ENCODE results near the gene LRRC28. TPM values are rescaled to one million over a fixed set of nuclear protein-coding genes. Genes with fewer than 3 reads are reported as not detected.

Gene LRRC28
- total and polyA plus RNA-seq, 2 of the 4 experiments (the other 2 are of a cell fraction): 12.7 to 21.1 TPM

- H3K27ac ChIP-seq (ENCODE audit: insufficient read depth, low read length): no peak overlapping the region
- no peaks in the 10 kb centered on the region; the same call in 1 of the 2 replicates for H3K9me3 ChIP-seq (ENCODE audit: control insufficient read depth, insufficient read depth, low read length)
- dilution Hi-C loops (cut with HindIII; ENCODE audit: low sequenced_read_pairs, unreplicated experiment) (no loop called here), in situ Hi-C loops (cut with MboI; ENCODE audit: low sequenced_read_pairs) (no loop called here), intact Hi-C loops (cut with micrococcal nuclease) (no loop called here)
- no peaks in the 10 kb centered on the region for H3K79me1 ChIP-seq (ENCODE audit: low read depth in 1 of 2, low read length in 2 of 2)
- H2AK5ac ChIP-seq (ENCODE audit: low read depth, low read length): no peak overlapping the region
- no peak overlapping the region for H2AK9ac ChIP-seq (replicated peaks; ENCODE audit: low read depth, low read length, poor library complexity)
- H4K20me1 ChIP-seq (ENCODE audit: insufficient read depth, low read length): no peaks in the 10 kb centered on the region
- H3K56ac ChIP-seq (ENCODE audit: extremely low read depth, insufficient read depth, low read length): no peak overlapping the region
- no peak overlapping the region for H3K4me3 ChIP-seq (ENCODE audit: insufficient read depth, low read depth, low read length)
- no peak overlapping the region for H3K4me2 ChIP-seq (ENCODE audit: low read depth, low read length)
- H3K27me3 ChIP-seq (ENCODE audit: control insufficient read depth, insufficient read depth, low read length): no peaks in the 10 kb centered on the region
- H2BK5ac ChIP-seq (ENCODE audit: low read depth, low read length, poor library complexity, severe bottlenecking): no peak overlapping the region
- H2BK15ac ChIP-seq (ENCODE audit: low read depth, low read length): no peak overlapping the region
- no peak for ATAC-seq (ENCODE audit: low read depth)
- no peak for DNase-seq
- no peak overlapping the region; the same call in 1 of the 2 replicates for H4K5ac ChIP-seq (ENCODE audit: low read depth, low read length)
- H3K9ac ChIP-seq (ENCODE audit: low read depth, low read length): no peak overlapping the region
- no peak overlapping the region for H4K8ac ChIP-seq (ENCODE audit: low read depth in 2 of 2, low read length in 2 of 2)
- no peak overlapping the region for H2AFZ ChIP-seq (replicated peaks; ENCODE audit: low read length, poor library complexity)
- ChIA-PET CTCF (no interaction called here), POLR2A (ENCODE audit: unreplicated experiment) (no interaction called here)
- H3K23ac ChIP-seq (ENCODE audit: low read depth, low read length): no peak overlapping the region
- H3K18ac ChIP-seq (ENCODE audit: low read depth, low read length): no peak overlapping the region
- no peaks in the 10 kb centered on the region for H3K36me3 ChIP-seq (ENCODE audit: control insufficient read depth, insufficient read depth, low read length)
- no TSS peak for BruUV-seq (replicated peaks)
- H3K9me1 ChIP-seq (ENCODE audit: insufficient read depth, low read length): no peaks in the 10 kb centered on the region
- H3K4ac ChIP-seq (ENCODE audit: low read depth, low read length): no peak overlapping the region
- H3K4me1 ChIP-seq (ENCODE audit: control insufficient read depth, insufficient read depth, low read length): peaks cover 4% of the 10 kb centered on the region; the same call in 1 of the 2 replicates
- H4K91ac ChIP-seq (ENCODE audit: insufficient read depth, low read depth, low read length): no peak overlapping the region
- H2BK120ac ChIP-seq (ENCODE audit: low read depth, low read length): no peak overlapping the region
- WGBS, 2 experiments (ENCODE audit: extremely low coverage in 2 of 2, insufficient read length in 1 of 2): no CpG with 5 or more reads among the region's 1 CpG
- TF ChIP-seq RFX5 (IDR thresholded peaks at IDR 0.05; ENCODE audit: low read depth, low read length) (no peak), CHD1 (IDR thresholded peaks at IDR 0.05; ENCODE audit: low read depth, low read length) (no peak), RCOR1 (IDR thresholded peaks at IDR 0.05; ENCODE audit: insufficient replicate concordance, low read length) (no peak), ELK1 (IDR thresholded peaks at IDR 0.05; ENCODE audit: borderline replicate concordance, low read depth, low read length) (no peak), MXI1 (IDR thresholded peaks at IDR 0.05; ENCODE audit: borderline replicate concordance, low read depth, low read length) (no peak), SMC3 (IDR thresholded peaks at IDR 0.05; ENCODE audit: low read depth, low read length) (no peak), MAZ (IDR thresholded peaks at IDR 0.05; ENCODE audit: borderline replicate concordance, low read depth, low read length) (no peak), BHLHE40 (IDR thresholded peaks at IDR 0.05; ENCODE audit: low read depth, low read length) (no peak), FOS (IDR thresholded peaks at IDR 0.05; ENCODE audit: low read depth, low read length) (no peak), POLR2A (IDR thresholded peaks at IDR 0.05; ENCODE audit: low read depth, low read length) (no peak)
- TF ChIP-seq, protein P1, sequence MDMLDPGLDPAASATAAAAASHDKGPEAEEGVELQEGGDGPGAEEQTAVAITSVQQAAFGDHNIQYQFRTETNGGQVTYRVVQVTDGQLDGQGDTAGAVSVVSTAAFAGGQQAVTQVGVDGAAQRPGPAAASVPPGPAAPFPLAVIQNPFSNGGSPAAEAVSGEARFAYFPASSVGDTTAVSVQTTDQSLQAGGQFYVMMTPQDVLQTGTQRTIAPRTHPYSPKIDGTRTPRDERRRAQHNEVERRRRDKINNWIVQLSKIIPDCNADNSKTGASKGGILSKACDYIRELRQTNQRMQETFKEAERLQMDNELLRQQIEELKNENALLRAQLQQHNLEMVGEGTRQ (IDR thresholded peaks at IDR 0.05; ENCODE audit: low read depth, low read length): no peak
- TF ChIP-seq, protein P2, sequence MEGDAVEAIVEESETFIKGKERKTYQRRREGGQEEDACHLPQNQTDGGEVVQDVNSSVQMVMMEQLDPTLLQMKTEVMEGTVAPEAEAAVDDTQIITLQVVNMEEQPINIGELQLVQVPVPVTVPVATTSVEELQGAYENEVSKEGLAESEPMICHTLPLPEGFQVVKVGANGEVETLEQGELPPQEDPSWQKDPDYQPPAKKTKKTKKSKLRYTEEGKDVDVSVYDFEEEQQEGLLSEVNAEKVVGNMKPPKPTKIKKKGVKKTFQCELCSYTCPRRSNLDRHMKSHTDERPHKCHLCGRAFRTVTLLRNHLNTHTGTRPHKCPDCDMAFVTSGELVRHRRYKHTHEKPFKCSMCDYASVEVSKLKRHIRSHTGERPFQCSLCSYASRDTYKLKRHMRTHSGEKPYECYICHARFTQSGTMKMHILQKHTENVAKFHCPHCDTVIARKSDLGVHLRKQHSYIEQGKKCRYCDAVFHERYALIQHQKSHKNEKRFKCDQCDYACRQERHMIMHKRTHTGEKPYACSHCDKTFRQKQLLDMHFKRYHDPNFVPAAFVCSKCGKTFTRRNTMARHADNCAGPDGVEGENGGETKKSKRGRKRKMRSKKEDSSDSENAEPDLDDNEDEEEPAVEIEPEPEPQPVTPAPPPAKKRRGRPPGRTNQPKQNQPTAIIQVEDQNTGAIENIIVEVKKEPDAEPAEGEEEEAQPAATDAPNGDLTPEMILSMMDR (conservative IDR thresholded peaks at IDR 0.05; ENCODE audit: low read depth, low read length): no peak
- H2BK20ac ChIP-seq (ENCODE audit: low read depth, low read length): no peak overlapping the region
- no peak overlapping the region for H3K14ac ChIP-seq (replicated peaks; ENCODE audit: low read depth, low read length)
Observed at GRCh38 chr15:99320374-99321215, 69.3 kb downstream of the LRRC28 start.
